Measurements from ENCODE around the gene PPP1R13B.
"Not testable (repeated sequence)": the region's sequence is repeated elsewhere in the genome, so short reads cannot be mapped to it uniquely, and the experiment has no call there.

PPP1R13B gene, protein sequence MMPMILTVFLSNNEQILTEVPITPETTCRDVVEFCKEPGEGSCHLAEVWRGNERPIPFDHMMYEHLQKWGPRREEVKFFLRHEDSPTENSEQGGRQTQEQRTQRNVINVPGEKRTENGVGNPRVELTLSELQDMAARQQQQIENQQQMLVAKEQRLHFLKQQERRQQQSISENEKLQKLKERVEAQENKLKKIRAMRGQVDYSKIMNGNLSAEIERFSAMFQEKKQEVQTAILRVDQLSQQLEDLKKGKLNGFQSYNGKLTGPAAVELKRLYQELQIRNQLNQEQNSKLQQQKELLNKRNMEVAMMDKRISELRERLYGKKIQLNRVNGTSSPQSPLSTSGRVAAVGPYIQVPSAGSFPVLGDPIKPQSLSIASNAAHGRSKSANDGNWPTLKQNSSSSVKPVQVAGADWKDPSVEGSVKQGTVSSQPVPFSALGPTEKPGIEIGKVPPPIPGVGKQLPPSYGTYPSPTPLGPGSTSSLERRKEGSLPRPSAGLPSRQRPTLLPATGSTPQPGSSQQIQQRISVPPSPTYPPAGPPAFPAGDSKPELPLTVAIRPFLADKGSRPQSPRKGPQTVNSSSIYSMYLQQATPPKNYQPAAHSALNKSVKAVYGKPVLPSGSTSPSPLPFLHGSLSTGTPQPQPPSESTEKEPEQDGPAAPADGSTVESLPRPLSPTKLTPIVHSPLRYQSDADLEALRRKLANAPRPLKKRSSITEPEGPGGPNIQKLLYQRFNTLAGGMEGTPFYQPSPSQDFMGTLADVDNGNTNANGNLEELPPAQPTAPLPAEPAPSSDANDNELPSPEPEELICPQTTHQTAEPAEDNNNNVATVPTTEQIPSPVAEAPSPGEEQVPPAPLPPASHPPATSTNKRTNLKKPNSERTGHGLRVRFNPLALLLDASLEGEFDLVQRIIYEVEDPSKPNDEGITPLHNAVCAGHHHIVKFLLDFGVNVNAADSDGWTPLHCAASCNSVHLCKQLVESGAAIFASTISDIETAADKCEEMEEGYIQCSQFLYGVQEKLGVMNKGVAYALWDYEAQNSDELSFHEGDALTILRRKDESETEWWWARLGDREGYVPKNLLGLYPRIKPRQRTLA

DNA sequence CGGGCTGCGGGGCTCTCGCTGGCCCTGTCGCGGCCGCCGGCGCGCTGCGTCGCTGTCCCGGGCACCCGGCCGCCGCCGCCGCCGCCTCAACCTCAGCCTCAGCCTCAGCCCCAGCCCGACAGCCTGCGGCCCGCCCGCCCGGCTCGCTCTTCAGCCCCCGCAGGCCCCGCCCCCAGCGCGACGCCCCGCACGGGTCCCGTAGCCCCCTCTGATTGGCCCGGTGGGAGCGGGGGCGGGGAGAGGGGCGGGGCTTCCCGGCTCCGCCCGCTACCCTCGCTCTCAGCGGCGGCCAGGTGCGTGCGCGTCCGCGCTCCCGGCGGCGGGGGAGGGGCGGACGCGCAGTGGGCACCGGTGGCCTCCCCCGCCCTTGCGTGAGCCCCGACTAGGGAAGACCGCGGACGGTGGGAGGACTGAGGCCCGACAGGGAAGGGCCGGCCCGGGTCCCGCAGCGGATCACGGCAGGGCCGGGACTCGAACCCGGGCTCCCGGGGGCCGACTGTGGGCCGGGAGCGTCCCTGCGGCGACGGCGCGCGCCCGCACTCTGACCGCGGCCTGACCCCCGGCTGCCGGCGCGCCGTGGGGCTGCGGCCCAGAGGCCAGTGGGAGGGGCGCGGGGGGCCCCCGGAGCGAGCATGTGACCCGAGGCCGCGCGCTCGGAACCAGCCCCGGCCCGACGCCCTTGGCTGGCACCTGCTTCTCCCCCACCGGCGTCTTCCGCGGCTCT lies at the start of gene PPP1R13B:
TSS of gene PPP1R13B (minus strand) at position 125 of the 724 bp plus-strand sequence. CDS start 268 bp downstream, outside the sequence.
- peak; percentile 82 to 86 for DNase-seq

- DNase-seq = no peak
These were observed 49.2 kb upstream of the PPP1R13B start for GRCh38 chr14:103896578-103896977.

GRCh38 chr14:103894723-103895059 lies 47.3 kb upstream of the PPP1R13B start:
- no peak for DNase-seq

DNA sequence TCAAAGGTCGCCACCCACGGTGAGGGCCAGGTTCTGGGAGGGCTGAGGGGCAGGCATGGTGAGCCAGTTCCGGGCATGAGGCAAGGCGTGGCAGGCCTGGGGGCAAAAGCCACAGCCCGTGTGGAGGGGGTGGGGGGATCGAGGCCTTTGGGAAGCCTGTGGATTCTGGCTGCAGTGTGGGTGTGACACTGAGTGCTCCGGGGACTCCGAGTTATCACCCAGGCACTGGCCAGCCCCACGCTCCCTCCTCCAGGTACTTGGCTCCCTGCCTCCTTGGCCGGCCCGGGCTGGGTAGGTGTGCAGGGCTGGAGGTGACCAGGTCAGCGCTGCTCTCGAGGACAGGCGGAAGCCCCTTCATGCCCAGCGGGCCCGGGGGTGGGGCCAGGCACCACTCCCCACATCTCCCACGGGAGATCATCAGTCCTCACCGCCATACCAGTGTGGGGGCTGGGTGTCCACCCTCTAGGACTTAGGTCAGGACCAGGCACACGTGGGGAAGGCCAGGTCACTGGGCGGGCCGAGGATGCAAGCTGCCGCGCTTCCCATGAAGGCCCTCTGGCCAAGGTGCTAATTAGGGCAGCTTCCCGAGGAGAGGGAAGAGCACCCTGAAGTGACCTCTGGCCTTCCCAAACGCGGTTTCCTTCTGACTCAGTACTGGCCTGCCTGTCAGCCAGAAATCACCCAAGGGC lies 46.8 kb upstream of the PPP1R13B start:
- DNase-seq = no peak

DNA sequence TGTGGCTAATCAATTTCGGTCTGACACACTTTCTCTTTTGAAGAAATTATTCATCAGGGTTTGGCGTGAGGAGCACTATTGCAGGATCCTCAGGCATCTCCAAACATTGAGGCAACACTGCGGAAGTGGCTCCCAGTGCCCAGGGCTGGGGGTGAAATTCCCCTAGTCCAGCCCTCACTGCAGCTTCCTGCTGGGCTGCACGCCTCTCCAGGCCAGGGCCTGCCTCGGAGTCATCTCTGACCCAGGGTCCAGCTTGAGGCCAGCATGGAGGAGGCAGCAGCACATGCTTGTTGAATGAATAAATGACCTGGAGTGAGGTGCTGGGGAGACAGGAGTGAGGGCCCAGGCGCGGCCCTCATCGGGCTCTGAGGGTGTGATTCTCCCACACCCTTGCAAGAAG lies 44.9 kb upstream of the PPP1R13B start:
- DNase-seq = no peak

- no peak for DNase-seq
These were observed 44.4 kb upstream of the PPP1R13B start for GRCh38 chr14:103891667-103892215.

GRCh38 chr14:103890821-103891666 lies 43.7 kb upstream of the PPP1R13B start:
- DNase-seq = no peak

GRCh38 chr14:103890052-103890371 lies 42.6 kb upstream of the PPP1R13B start:
- no peak for DNase-seq

DNA sequence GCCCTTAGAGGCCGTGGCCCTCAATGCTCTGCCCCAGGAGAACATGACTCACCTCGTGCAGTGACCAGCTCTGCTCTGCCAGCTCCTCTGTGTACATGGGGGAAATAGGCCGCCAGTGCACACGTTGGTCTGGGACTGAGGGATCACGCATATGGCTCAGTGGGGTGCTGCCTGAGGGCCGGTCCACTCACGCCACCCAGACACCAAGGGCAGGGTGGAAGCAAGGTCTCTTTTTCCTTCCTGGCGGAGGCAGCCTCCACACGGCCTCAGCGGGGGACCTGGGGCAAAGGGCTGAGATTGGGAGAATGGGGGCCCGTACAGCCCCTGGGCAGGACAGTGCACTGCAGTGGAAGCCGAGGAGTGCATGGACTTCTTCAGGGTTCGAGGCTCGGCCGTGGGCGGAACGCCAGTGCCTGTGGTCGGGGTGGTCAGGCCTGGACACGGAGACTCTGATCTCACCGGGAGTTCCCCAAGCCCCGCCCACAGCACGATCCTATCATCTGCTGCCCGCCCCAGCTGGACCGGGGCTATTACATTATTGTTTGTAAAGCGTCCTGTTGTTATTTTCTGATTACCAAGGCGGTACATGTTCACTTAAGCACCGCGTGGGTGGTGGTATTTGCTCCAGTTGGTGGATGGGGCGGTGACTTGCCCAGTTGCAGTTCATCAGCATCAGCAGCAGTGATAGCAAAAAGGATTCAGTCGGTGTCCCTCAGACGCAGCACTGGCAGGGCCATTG lies 42.1 kb upstream of the PPP1R13B start:
- DNase-seq = no peak

- not testable (repeated sequence) for DNase-seq
These were observed 41.6 kb upstream of the PPP1R13B start for GRCh38 chr14:103889002-103889312.

DNA sequence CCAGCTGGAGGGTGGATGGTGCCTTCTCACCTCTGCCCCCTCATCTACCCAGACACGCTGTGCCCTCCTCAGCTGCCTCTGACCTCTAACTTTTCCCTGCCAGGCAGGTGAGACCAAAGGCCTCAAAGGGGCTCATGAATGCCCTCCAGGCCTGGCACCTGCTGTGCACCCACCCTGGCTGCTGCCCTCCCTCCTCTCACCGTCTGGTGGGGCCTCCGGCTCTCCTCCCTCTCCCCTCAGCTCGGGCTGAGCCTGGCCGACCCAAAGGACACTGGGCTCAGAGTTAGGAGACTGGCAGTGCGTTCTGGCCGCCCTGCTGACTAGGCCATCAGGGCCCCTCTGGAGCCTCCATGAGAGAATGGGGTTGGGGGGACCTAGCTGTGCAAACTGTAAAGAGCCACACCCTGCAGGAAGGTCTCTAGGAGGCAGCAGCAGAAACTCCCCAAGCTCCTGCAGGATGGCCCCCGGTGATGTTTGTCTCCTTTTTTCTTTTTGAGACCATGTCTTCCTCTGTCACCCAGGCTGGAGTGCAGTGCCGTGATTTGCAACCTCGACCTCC lies 40.3 kb upstream of the PPP1R13B start:
- DNase-seq = no peak

- DNase-seq = no peak
These were observed 39.8 kb upstream of the PPP1R13B start for GRCh38 chr14:103887170-103887501.

DNA sequence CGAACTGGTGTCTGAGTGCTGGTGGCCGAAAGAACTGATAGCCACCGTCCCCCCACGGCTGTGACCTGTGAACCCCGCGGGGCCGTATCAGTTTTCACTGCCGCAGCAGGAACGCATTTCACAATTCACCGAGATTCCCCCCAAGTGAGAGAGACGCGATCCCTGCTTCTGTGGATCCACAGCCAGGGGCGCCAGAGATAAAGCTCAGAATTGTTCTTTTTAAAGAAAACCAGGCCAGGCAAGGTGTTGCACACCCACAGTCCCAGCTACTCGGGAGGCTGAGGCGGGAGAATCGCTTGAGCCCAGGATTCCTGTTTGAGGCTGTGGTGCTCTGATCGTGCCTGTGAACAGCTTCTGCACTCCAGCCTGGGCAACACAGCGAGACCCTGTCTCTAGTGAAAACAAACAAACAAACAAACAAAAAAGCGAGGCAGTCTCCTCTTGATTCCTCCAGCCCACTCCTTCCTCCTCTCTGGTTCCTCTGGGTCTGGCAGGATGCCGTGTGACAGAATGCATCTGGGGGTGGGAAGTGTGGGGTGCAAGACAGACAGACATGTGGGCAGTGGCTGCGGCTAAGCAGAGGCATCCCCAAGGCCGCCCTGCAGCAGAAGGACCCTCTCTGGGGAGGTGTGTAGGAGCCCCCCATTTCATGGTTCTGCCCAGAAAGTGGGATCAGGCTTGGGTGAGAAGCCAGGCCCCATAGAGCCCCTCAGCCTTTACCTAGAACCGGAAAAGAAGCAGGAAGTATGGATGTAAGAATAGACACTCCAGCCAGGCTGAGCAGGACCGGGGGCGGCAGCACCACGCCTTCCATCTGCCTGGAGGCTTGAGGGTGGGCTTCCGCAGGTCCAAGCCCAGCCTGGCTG lies 39.2 kb upstream of the PPP1R13B start:
- no peak for DNase-seq

GRCh38 chr14:103885509-103885932 lies 38.1 kb upstream of the PPP1R13B start:
- no peak for DNase-seq

DNA sequence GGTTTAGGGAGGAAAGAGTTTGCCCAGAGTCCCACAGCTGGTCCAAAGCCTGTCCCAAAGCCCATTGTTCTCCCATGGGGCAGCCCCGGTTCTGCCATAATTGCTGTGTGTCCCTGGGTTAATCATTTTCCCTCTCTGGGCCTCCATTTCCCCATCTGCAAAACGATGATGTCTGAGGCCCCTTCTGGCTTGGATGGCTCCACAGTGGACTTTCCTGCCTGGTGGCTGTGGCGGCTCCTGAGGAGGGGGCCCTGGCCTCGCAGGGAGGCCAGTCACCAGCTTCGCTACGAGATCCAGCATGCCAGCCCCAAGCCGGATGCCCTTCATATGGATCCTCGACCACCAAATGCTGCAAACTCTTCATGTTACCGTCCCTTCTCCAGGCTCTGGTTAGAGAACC lies 37.5 kb upstream of the PPP1R13B start:
- DNase-seq = no peak

GRCh38 chr14:103883263-103883523 lies 35.8 kb upstream of the PPP1R13B start:
- DNase-seq = no peak

DNA sequence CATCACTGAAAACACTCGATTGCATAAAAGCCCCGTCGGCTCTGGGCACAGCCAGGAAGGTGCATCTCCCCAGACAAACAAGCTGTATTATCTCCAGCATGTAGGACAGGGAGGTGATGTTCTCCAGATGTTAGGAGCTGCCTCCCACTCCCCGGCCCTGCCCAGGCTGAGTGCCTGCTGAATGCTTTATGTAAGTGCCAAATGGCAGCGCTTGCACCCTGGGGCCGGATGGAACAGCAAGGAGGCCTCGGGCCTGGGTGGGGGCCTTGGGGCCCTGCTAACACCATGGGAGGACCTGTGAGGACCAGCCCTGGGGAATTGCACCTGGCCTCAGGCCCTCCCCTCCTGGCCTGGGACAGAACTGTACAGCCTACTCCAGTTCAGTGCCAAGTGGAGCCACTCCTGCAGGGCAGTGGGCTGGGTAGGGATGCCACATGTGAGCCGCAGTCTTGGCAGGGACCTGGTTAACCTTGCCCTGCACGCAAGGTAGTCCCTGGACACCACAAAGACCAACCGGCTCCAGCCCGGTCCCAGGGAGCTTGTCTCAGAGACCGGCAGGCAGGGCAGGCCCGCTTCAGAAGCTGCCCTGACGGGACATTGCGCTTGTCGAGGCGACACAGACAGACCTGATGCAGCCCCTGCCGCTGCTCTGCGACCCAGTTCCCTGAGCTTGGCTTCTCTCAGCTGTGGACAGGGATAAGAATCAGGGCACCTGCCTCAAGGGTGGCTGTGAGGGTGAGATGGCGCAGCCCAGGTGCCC lies 35.3 kb upstream of the PPP1R13B start:
- DNase-seq = no peak

DNA sequence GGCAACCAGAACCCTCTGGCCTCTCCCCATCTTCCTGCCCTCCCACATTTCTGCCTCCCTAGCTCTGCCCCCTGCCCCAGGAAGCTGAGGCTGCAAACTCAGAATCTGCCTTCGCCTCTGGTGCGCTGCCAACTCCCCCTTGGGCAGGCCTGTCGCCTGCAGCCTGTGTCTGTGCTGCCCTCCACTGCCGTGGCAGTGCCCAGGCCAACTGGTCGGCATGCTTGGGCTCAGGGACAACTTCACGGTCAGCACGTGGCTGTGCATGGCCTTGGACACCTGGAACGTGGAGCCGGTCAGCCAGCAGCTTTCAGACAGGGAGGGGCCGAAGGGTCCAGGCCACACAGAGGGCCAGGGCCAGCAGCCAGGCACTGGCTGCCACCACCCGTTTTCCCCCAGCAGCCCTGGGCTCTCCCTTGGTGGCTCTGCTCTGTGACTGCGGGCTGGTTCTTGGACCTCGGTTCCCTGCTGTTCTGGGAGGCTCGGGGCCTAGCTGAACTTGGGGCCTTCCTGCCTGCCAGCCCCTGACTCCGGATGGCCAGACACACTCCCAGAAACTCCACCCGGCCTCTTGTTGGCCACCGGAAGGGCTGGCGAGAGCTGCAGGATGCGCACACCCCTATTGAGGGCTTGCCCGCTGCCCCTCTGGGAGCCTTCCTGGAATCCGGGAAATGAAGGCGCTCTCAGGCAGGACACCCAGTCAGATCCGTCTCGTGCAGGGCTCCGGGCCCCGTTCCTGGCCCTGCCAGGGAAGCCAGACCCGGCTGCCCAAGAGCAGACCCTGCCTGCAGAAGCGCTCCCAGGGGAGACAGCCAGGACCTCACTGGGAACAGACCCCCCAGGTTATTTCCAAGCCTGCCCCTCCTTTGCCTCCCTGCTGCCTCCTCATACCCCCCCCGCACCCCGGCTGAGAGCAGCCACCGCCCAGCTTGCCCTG lies 34.2 kb upstream of the PPP1R13B start:
- DNase-seq = no peak

Data from NCI-H1930 (cell line).